ENCODE measurements around the gene ELL. TPM values are rescaled to one million over a fixed set of nuclear protein-coding genes. Genes with fewer than 3 reads are reported as not detected.

The ELL gene
- total RNA-seq, 1 experiment from 2014 or later: 21.0 TPM

- ChIA-PET CTCF (no interaction called here), POLR2A (ENCODE audit: unreplicated experiment) (interaction anchor here (0.6 kb wide), 1 partner anchor 272 kb away, joined by 8 read pairs; no protein-coding TSS in a partner anchor)
- Histone ChIP-seq H3K9me3 (ENCODE audit: low read length) (no peaks in the 10 kb centered on the region), H3K9ac (ENCODE audit: low read length) (no peak overlapping the region), H3K79me2 (ENCODE audit: low read length) (peaks cover 98% of the 10 kb centered on the region), H2AFZ (ENCODE audit: low read length) (no peak overlapping the region), H3K4me2 (ENCODE audit: low read length) (no peak overlapping the region), H3K36me3 (ENCODE audit: low read depth, low read length) (no peaks in the 10 kb centered on the region), H3K4me3 (ENCODE audit: low read length) (no peak overlapping the region), H3K9me2 (replicated peaks; ENCODE audit: low read length) (no peaks in the 10 kb centered on the region), H3K27ac (ENCODE audit: low read length) (no peak overlapping the region), H4K20me1 (ENCODE audit: low read length) (peaks cover 37% of the 10 kb centered on the region), H3K4me1 (ENCODE audit: insufficient read depth, low read length) (peaks cover 15% of the 10 kb centered on the region), H3F3A (ENCODE audit: low read length, unreplicated experiment) (no peaks in the 10 kb centered on the region), H3K27me3 (ENCODE audit: low read length) (no peaks in the 10 kb centered on the region)
- intact Hi-C loops (cut with micrococcal nuclease): no loop called here
- no peak for DNase-seq
- ATAC-seq: no peak
- no peak for TF ChIP-seq EZH2 (IDR thresholded peaks at IDR 0.05; ENCODE audit: low read length, unreplicated experiment)
- TF ChIP-seq EZH2phosphoT487 (IDR thresholded peaks at IDR 0.05; ENCODE audit: borderline replicate concordance, low read length): no peak
- TF ChIP-seq CTCF (conservative IDR thresholded peaks at IDR 0.05; ENCODE audit: low read depth, low read length): no peak; the same call in 1 of the 2 replicates
- BruUV-seq (replicated peaks): no TSS peak
These were observed 36.9 kb downstream of the ELL start for GRCh38 chr19:18484992-18485391.

GRCh38 chr19:18483119-18483890 is 38.6 kb downstream of the ELL start:
- ChIA-PET POLR2A (ENCODE audit: unreplicated experiment) (interaction anchor here (0.6 kb wide), 1 partner anchor 88 kb away, joined by 5 read pairs; no protein-coding TSS in a partner anchor), CTCF (no interaction called here)
- Histone ChIP-seq H3K9me3 (ENCODE audit: low read length) (no peaks in the 10 kb centered on the region), H3K9me2 (replicated peaks; ENCODE audit: low read length) (no peaks in the 10 kb centered on the region), H3K79me2 (ENCODE audit: low read length) (peaks cover 98% of the 10 kb centered on the region), H3K9ac (ENCODE audit: low read length) (no peak overlapping the region), H2AFZ (ENCODE audit: low read length) (no peak overlapping the region), H3K36me3 (ENCODE audit: low read depth, low read length) (no peaks in the 10 kb centered on the region), H3K27ac (ENCODE audit: low read length) (no peak overlapping the region), H3K4me1 (ENCODE audit: insufficient read depth, low read length) (peaks cover 31% of the 10 kb centered on the region), H3K4me2 (ENCODE audit: low read length) (no peak overlapping the region), H4K20me1 (ENCODE audit: low read length) (peaks cover 34% of the 10 kb centered on the region), H3K27me3 (ENCODE audit: low read length) (no peaks in the 10 kb centered on the region), H3F3A (ENCODE audit: low read length, unreplicated experiment) (no peaks in the 10 kb centered on the region), H3K4me3 (ENCODE audit: low read length) (no peak overlapping the region)
- no TSS peak for BruUV-seq (replicated peaks)
- no peak for DNase-seq
- intact Hi-C loops (cut with micrococcal nuclease): no loop called here
- ATAC-seq: no peak
- TF ChIP-seq CTCF (conservative IDR thresholded peaks at IDR 0.05; ENCODE audit: low read depth, low read length) (no peak), EZH2phosphoT487 (IDR thresholded peaks at IDR 0.05; ENCODE audit: borderline replicate concordance, low read length) (no peak), EZH2 (IDR thresholded peaks at IDR 0.05; ENCODE audit: low read length, unreplicated experiment) (no peak)

Data from PC-3 (cell line).